Gastroesophageal sphincter (tissue), 2 donors: ENCODE data around the gene U2SURP.

ENCODE experiments used
- EP300 ChIP-seq: sonication (generic); formaldehyde crosslinking; IDR thresholded peaks from one replicate; pipeline ENCODE4 v1.6.1; 2017; ENCODE audit warnings: antibody characterized with exemption, mild to moderate bottlenecking
- POLR2A ChIP-seq, 2 donors: fragments of 450-650 bp; IDR thresholded peaks; one replicate each; pipeline ENCODE4 v1.6.1; 2017; ENCODE audit warnings: antibody characterized with exemption in 2 of 2, mild to moderate bottlenecking in 2 of 2, moderate library complexity in 1 of 2

GRCh38 chr3:143037867-143038266 lies 36.5 kb downstream of the U2SURP start:
- TF ChIP-seq EP300: no peak
- no peak for TF ChIP-seq POLR2A (IDR thresholded peaks at IDR 0.05)
